NCI-H146 treated with DMSO at 0.1 percent for 48 hours (cell line): ENCODE data around the gene OR2V2.

Source experiments
- DNase-seq: peaks from one replicate; lab custom pipeline; 2025; ENCODE audit not compliant: unreplicated experiment; lab: John Stamatoyannopoulos, UW

OR2V2 gene

DNA sequence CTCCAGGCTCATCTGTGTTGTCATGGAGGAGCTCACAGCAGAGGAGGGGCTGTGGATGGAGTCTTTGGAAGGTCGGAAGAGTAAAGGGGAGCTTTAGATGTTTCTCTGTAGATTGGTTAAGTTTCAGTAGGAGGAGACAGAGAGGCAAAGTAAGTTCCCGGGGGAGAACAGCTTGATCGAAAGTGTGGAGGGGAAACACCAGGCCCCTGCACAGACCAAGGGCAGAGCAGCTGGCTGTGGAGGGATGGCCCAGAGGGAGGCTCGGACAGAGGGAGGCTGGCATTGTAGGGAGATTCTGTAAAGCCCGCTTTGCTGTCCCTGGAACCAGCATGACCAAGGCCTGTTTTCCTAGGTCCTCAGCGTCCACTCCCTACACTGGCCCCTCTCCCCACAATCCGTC is 5.3 kb upstream of the OR2V2 start:
- DNase-seq = no peak

DNA sequence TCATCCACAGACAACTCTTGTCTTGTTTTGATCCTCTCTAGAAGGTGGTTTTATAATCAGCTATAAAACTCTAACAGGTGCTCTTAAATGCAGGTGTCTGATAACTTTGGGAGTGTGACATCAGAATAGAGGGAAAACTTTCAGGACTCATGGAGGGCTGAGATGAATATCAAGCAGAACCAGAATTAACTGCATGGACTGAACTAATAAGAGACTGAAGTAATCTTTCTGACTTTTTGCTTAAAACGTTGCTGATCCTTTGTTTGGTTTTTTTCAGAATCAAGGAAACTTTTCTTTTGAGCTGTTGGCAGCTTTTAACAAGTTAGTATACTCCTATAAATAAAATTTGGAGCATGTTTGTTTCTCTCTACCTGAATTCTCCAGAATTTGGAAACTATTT is 2.3 kb upstream of the OR2V2 start:
- DNase-seq = no peak

GRCh38 chr5:181149355-181149754 is 2.0 kb downstream of the OR2V2 start:
- DNase-seq = no peak

DNA sequence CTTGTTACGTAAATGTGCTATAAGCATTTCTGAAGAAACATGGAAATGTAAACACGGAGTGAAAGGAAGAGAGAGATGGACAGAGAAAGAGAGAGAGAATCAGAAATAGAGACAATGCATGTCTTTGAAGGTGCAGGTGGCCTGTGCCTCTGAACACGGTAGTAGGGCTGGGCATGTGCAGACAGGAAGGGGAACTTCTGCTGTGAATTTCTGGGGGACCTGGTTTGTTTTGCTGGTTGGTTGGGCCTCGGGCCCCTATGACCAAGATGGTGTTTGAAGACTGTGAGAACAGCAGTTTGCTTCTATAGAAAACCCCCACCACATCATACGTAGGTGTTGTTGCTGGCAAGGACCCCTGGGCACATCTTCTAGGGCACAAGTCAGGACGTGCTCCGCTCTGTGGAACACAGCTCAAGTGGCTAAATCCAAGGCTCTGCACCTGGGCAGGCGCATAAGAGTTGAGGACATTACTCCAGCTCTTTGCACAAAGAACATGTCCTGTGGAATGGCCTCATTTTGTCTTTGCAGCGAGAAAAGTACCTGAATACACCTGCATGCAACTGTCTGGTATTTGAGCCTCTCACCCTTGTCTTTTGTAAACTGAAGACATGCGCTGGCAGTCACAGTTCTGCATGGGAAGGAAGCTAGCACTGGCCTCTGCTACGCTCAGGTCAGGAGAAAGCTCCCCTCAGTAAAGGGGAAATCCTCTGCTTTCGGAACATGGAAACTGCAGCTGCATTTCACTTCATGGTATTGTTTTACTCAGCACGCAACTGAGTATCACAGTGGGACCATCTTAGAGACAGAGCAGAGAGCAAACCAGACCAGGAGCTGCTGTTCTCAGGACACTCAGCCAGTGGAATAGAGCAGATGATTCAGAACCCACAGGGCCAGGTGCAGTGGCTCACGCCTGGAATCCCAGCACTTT is 2.7 kb downstream of the OR2V2 start:
- DNase-seq = no peak

GRCh38 chr5:181151146-181151545 is 3.8 kb downstream of the OR2V2 start:
- DNase-seq = no peak

- no peak for DNase-seq
Measured at GRCh38 chr5:181152406-181152805, 5.0 kb downstream of the OR2V2 start.

- DNase-seq = no peak
Measured at GRCh38 chr5:181153814-181154213, 6.4 kb downstream of the OR2V2 start.

- no peak for DNase-seq
Measured at GRCh38 chr5:181156758-181157157, 9.4 kb downstream of the OR2V2 start.

DNA sequence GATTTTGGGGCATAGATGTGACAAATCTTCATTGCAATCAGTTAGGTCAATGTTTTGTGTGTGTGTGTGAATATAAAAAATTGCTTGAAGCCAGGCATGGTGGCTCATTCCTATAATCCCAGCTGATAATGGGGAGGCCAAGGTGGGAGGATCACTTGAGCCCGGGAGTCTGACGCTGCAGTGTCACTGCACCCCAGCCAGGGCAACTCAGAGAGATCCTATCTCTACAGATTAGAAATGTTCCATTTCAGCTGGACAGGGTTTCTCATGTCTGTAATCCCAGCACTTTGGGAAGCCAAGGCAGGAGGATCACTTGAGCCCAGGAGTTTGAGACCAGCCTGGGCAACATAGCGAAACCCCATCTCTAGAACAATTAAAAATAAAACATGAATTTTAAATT is 11.5 kb downstream of the OR2V2 start:
- no peak for DNase-seq

- peak; percentile 29 for DNase-seq
Measured at GRCh38 chr5:181159286-181160151, 12.1 kb downstream of the OR2V2 start.

DNA sequence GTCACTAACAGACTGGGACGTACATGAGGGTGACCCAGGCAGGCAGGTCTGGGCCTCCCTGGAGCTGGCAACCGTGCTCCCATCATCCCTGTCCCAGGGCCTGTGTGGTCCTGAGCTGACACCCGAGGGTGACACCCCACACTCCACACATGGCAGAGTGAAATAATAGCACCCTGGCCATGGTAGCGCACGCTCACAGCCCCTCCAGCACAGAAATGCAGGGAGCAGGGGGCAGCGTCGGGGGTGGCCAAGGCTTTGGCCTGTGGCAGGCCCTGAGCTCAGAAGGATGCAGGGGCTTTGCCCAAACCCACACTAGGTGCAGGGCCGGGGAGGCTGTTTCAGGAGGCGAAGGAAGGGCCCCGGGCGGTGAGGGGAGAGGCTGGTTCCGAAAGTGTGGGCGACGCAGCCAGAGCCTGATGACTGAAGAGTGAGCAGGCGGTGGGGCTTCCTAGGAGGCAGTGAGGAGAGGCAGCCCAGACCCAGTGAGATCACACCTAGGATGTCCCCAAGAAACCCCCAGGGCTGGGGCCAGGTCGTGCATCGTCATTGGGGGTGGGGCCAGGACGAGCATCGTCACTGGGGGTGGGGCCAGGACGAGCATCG is 12.9 kb downstream of the OR2V2 start:
- no peak for DNase-seq

DNA sequence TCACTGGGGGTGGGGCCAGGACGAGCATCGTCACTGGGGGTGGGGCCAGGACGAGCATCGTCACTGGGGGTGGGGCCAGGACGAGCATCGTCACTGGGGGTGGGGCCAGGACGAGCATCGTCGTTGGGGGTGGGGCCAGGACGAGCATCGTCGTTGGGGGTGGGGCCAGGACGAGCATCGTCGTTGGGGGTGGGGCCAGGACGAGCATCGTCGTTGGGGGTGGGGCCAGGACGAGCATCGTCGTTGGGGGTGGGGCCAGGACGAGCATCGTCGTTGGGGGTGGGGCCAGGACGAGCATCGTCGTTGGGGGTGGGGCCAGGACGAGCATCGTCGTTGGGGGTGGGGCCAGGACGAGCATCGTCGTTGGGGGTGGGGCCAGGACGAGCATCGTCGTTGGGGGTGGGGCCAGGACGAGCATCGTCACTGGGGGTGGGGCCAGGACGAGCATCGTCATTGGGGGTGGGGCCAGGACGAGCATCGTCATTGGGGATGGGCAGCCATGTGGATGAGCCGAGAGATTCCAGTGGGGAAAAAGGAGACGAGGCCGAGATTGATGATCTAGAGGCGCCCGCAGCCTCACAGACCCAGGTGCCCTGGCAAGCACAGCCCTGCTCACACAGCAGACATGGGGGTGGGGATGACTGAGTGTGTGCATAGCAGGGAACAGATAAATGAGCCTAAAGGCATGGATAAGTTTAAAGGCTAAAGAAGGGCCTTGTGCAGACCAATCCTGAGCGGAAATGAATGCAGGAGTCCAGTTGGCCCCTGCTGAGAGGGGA is 13.6 kb downstream of the OR2V2 start:
- peak; percentile 16 for DNase-seq

DNA sequence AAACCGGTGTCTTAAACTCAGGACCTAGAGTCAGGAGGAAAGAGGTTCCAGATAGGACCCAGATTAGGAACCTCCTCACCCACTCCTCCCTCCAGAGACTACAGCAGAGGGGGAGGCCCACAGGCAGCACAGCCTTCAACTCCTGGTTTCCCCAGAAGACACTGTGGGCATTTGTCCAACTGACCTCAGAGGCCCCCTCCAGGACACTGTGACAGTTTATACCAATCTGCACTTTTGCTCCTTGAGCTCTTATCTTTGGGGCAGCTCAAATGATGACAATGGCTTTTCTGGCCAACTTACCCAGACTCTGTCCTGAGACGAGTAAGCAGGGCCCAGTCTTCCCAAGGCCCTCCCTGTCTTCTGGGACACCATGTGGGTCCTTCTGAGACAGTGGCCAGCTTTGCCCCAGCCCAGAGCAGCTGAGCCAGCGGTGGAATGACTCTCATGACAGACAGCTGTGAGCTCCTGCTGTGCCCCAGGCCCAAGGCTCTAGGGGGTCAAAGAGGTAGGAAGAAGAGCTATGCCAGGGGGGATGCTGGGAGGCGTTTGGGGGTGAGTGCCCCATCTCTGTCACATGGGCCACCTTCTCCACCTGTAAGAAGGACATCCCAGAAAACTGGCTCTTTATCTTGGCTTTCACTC is 14.3 kb downstream of the OR2V2 start:
- no peak for DNase-seq

DNA sequence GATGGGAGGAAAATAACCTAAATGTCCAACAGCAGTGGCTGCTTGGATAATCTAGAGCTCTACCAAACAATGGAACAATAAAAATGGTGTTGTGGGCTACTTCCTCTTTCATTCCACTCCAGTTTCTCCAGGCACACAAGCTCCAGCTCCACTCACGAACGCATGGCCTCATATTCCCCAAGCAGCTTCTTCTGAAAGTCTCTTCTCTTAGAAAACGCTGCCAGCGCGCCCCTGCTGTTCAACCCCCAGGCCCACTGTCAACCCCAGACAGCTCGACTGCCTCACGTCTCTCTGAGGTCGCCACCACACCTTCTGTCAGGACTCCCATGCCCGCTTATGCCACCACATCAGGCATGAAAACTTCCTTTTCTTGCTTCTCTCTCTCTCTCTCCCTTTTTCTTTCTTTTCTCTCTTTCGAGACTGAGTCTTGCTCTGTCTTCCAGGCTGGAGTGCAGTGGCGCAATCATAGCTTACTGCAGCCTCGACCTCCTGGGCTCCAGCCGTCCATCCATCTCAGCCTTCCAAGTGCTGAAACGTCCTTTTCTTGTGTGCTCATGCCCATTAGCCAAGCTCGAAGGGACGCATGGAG is 16.2 kb downstream of the OR2V2 start:
- no peak for DNase-seq

DNA sequence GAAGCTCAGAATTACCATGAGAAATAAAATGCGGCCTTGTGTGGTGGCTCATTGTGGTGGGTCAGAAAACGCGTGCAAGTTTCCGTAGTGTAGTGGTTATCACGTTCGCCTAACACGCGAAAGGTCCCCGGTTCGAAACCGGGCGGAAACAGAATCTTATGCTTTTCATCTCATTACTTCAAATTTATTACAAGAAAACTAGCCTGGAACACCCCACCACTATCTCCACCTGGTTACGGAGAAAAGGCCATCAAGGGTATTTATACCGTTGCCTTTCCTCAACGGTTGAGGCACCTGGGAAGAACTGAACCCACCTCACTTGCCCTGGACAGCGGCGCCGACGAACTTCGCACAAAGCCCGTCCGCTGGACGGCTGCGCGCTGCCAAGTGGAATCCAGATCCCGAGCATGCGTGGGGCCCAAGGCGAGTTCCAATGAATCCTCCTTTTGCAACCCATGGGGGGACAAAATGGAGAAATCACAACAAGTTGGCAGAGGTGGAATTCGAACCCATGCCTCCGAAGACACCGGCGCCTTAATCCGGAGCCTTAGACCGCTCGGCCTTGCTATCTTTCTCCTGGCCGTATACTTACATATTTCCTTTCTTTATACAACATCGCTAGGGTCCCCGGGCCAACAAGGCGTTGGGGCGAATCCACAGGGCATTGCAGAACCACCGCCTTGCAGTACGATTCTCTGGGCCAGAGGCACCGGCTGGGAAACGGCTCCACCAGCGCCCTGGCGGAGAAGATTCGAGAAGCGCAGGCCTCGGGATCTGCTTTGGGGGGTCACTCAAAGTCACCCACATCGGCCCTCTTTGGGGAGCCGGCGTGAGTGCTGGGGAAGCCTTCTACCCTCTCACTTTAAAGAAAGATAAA is 16.9 kb downstream of the OR2V2 start:
- DNase-seq = no peak

- DNase-seq = no peak
Measured at GRCh38 chr5:181166812-181167733, 19.7 kb downstream of the OR2V2 start.

DNA sequence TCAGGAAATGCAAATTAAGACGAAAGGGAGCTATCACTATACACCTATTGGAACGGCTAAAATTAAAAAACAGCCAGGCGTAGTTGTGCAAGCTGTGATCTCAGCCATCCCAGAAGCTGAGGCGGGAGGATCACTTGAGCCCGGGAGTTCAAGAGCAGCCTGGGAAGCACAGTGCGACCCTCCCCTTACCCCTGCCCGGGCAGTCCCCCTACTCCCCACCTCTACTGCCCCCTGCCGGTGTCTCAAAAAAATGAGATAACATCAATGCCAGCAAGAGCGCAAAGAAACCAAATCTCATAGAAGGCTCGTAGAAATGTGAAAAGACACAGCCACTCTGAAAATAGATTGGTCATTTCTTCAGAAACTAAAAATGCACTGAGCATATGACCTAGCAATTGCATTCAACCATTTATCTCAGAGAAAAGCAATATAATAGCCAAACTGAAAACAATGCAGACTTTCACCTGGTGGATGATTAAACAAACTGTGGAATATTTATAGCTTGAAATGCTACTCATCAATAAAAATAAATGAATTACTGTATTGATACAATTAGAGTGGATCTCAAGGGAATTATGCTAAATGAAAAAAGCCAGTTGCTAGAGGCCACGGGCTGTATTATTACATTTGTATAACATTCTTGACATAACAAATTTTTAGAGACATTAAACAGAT is 20.6 kb downstream of the OR2V2 start:
- no peak for DNase-seq
